ENCODE results near the gene PBX1. TPM values are rescaled to one million over a fixed set of nuclear protein-coding genes. Genes with fewer than 3 reads are reported as not detected.
A peak's percentile ranks its signal among the peaks of the same experiment; 100 is the strongest.

The PBX1 gene
- total and polyA plus RNA-seq, 2 donors from 2014 or later = 14.9 to 91.5 TPM

DNA sequence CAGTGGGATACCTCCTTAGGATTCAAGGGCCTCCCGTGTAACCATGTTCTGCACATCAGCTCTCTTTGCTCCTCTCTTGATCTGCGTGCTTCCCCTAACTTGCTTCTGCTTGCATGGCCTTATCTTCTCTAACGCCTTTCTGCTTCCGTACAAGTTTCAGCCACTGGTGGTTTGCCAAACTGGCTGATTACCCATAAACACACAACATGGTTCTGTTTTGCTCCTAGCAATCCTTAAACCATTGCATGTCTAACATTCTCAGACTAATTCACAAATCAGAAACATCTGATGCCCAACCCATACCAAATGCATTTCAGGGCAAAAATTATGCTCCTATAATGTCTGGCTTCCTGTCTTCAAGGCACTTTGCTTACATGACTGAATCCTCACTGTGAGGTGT lies 166.4 kb downstream of the PBX1 start:
- intact Hi-C loops (cut with DNase I) = no loop called here
- H3K9me3 ChIP-seq (ENCODE audit: control insufficient read depth in 2 of 3, insufficient read depth in 1 of 3, low read length in 3 of 3) = no peaks in the 10 kb centered on the region
- H3K9ac ChIP-seq (ENCODE audit: low read length in 3 of 3) = no peak overlapping the region
- TF ChIP-seq, protein P1, sequence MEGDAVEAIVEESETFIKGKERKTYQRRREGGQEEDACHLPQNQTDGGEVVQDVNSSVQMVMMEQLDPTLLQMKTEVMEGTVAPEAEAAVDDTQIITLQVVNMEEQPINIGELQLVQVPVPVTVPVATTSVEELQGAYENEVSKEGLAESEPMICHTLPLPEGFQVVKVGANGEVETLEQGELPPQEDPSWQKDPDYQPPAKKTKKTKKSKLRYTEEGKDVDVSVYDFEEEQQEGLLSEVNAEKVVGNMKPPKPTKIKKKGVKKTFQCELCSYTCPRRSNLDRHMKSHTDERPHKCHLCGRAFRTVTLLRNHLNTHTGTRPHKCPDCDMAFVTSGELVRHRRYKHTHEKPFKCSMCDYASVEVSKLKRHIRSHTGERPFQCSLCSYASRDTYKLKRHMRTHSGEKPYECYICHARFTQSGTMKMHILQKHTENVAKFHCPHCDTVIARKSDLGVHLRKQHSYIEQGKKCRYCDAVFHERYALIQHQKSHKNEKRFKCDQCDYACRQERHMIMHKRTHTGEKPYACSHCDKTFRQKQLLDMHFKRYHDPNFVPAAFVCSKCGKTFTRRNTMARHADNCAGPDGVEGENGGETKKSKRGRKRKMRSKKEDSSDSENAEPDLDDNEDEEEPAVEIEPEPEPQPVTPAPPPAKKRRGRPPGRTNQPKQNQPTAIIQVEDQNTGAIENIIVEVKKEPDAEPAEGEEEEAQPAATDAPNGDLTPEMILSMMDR (IDR thresholded peaks at IDR 0.05; ENCODE audit: borderline replicate concordance, extremely low read depth, insufficient read depth) = no peak
- no peak for FAIRE-seq
- no peak overlapping the region for H3K4me3 ChIP-seq (ENCODE audit: low read length in 3 of 3)
- H3K4me1 ChIP-seq (ENCODE audit: control insufficient read depth in 2 of 3, insufficient read depth in 2 of 3, low read depth in 1 of 3, low read length in 3 of 3) = peaks cover 0 to 23% (median 19%) of the 10 kb centered on the region in 3 donors
- no peaks in the 10 kb centered on the region for H3K36me3 ChIP-seq (ENCODE audit: control insufficient read depth in 2 of 3, insufficient read depth in 3 of 3, low read length in 3 of 3)
- DNase-seq = no peak
- H3K27me3 ChIP-seq (ENCODE audit: control insufficient read depth, insufficient read depth, low read length) = no peaks in the 10 kb centered on the region
- H3K27ac ChIP-seq (ENCODE audit: low read depth in 2 of 2, low read length in 2 of 2) = no peak overlapping the region

DNA sequence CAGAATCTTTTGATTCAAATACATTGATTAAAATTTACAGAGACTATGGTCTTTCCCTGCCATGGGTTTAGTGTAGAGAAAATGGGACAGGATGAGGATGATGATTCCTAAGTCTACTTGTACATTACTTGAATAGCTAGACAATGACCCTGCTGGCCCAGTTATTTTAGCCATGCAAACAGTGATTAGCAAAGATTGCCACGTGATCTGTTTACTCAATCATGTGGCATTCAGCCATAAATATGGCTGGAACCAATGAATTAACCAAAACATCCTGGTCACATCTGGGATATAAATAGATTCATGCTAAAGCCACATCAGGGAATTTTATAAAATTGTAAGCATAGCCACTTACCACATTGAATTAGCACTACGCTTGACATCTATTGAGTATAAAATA lies 167.3 kb downstream of the PBX1 start:
- H3K9me3 ChIP-seq (ENCODE audit: control insufficient read depth in 2 of 3, insufficient read depth in 1 of 3, low read length in 3 of 3) = no peaks in the 10 kb centered on the region
- DNase-seq (no peak), FAIRE-seq (no peak)
- intact Hi-C loops (cut with DNase I) = no loop called here
- H3K4me3 ChIP-seq (ENCODE audit: low read length in 3 of 3) = no peak overlapping the region
- H3K36me3 ChIP-seq (ENCODE audit: control insufficient read depth in 2 of 3, insufficient read depth in 3 of 3, low read length in 3 of 3) = no peaks in the 10 kb centered on the region
- no peaks in the 10 kb centered on the region for H3K27me3 ChIP-seq (ENCODE audit: control insufficient read depth, insufficient read depth, low read length)
- H3K4me1 ChIP-seq (ENCODE audit: control insufficient read depth in 2 of 3, insufficient read depth in 2 of 3, low read depth in 1 of 3, low read length in 3 of 3) = peaks cover 0 to 15% (median 10%) of the 10 kb centered on the region in 3 donors
- no peak overlapping the region for H3K27ac ChIP-seq (ENCODE audit: low read depth in 2 of 2, low read length in 2 of 2)
- H3K9ac ChIP-seq (ENCODE audit: low read length in 3 of 3) = no peak overlapping the region
- TF ChIP-seq, protein P1 (IDR thresholded peaks at IDR 0.05; ENCODE audit: borderline replicate concordance, extremely low read depth, insufficient read depth) = no peak

DNA sequence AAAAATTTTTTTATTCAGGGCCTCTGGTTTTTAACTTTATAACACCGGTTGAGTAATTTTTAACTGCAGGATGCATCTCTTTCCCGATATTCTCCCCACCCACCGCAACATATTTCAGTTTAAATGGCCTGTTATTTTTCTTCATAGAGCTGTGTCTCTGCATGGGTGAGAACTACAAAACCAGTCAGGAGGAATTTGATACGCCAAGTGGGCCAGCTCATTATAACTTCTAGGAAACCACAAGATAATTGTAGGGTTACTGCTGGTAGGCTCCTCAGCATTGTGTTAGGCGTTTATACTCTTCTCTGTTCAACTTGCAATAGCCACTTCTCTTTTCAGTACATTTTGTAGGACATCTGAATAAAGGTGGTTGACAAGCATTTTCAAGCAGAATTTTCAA lies 169.7 kb downstream of the PBX1 start:
- H3K9ac ChIP-seq (ENCODE audit: low read length in 3 of 3) = no peak overlapping the region
- intact Hi-C loops (cut with DNase I) = no loop called here
- peak in 1 of 5 donors; percentile 33 for DNase-seq
- TF ChIP-seq, protein P1 (IDR thresholded peaks at IDR 0.05; ENCODE audit: borderline replicate concordance, extremely low read depth, insufficient read depth) = no peak
- no peaks in the 10 kb centered on the region for H3K36me3 ChIP-seq (ENCODE audit: control insufficient read depth in 2 of 3, insufficient read depth in 3 of 3, low read length in 3 of 3)
- H3K4me1 ChIP-seq (ENCODE audit: control insufficient read depth in 2 of 3, insufficient read depth in 2 of 3, low read depth in 1 of 3, low read length in 3 of 3) = peaks cover 0 to 11% (median 4%) of the 10 kb centered on the region in 3 donors
- no peaks in the 10 kb centered on the region for H3K9me3 ChIP-seq (ENCODE audit: control insufficient read depth in 2 of 3, insufficient read depth in 1 of 3, low read length in 3 of 3)
- H3K27me3 ChIP-seq (ENCODE audit: control insufficient read depth, insufficient read depth, low read length) = no peaks in the 10 kb centered on the region
- no peak for FAIRE-seq
- no peak overlapping the region for H3K4me3 ChIP-seq (ENCODE audit: low read length in 3 of 3)
- H3K27ac ChIP-seq (ENCODE audit: low read depth in 2 of 2, low read length in 2 of 2) = no peak overlapping the region

Data from kidney (tissue), 14 donors.